ENCODE measurements around the gene SLC44A1. TPM values are rescaled to one million over a fixed set of nuclear protein-coding genes. Genes with fewer than 3 reads are reported as not detected.

Gene SLC44A1
- total RNA-seq, 1 experiment from 2014 or later = 3.7 TPM

DNA sequence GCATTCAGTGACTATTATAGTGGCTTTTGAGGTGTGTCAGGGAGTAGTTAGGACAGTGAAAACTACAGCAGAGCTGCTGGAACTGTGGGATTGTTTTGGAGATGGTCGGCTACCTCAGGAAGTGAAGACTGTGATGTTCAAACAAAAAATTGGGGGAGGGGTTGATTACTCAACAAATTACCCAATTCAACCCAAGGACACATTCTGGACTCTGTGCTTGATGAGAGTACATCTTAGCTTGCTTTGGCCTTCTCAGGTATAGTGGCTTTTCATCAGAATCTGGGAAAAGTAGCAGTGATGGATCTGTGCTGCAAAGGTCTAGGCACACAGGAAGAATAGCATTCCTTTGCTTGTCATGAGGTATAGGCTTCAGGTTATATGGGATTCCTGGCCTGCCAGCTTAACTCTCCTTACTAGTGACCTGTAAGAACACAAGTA lies 47.0 kb downstream of the SLC44A1 start:
- DNase-seq = no peak
- no peak overlapping the region for H3K27ac ChIP-seq (ENCODE audit: low read length)
- H3K4me2 ChIP-seq (ENCODE audit: low read depth, low read length, poor library complexity, severe bottlenecking) = no peak overlapping the region
- H3K9me2 ChIP-seq (replicated peaks; ENCODE audit: insufficient read depth, low read length) = no peaks in the 10 kb centered on the region
- no peak overlapping the region for H3K9ac ChIP-seq (ENCODE audit: low read length)
- H3K4me1 ChIP-seq (ENCODE audit: low read length) = no peaks in the 10 kb centered on the region
- no peaks in the 10 kb centered on the region for H3K9me3 ChIP-seq (ENCODE audit: low read length)
- no peaks in the 10 kb centered on the region for H3K36me3 ChIP-seq (ENCODE audit: insufficient read depth, low read length)
- H2AFZ ChIP-seq (ENCODE audit: low read length) = no peak overlapping the region
- no peaks in the 10 kb centered on the region for H4K20me1 ChIP-seq (ENCODE audit: insufficient read depth, low read depth, low read length)
- H3K27me3 ChIP-seq (ENCODE audit: low read length) = no peaks in the 10 kb centered on the region
- no peaks in the 10 kb centered on the region for H3K79me2 ChIP-seq (ENCODE audit: low read length)
- no peak overlapping the region for H3K4me3 ChIP-seq (ENCODE audit: low read length)

GRCh38 chr9:105291938-105292337 lies 47.5 kb downstream of the SLC44A1 start:
- Histone ChIP-seq H3K4me3 (ENCODE audit: low read length) (no peak overlapping the region), H3K9me2 (replicated peaks; ENCODE audit: insufficient read depth, low read length) (no peaks in the 10 kb centered on the region), H3K4me2 (ENCODE audit: low read depth, low read length, poor library complexity, severe bottlenecking) (no peak overlapping the region), H3K9me3 (ENCODE audit: low read length) (no peaks in the 10 kb centered on the region), H4K20me1 (ENCODE audit: insufficient read depth, low read depth, low read length) (no peaks in the 10 kb centered on the region), H3K27me3 (ENCODE audit: low read length) (no peaks in the 10 kb centered on the region), H2AFZ (ENCODE audit: low read length) (no peak overlapping the region), H3K36me3 (ENCODE audit: insufficient read depth, low read length) (no peaks in the 10 kb centered on the region), H3K79me2 (ENCODE audit: low read length) (no peaks in the 10 kb centered on the region), H3K27ac (ENCODE audit: low read length) (no peak overlapping the region), H3K9ac (ENCODE audit: low read length) (no peak overlapping the region), H3K4me1 (ENCODE audit: low read length) (no peaks in the 10 kb centered on the region)
- no peak for DNase-seq

DNA sequence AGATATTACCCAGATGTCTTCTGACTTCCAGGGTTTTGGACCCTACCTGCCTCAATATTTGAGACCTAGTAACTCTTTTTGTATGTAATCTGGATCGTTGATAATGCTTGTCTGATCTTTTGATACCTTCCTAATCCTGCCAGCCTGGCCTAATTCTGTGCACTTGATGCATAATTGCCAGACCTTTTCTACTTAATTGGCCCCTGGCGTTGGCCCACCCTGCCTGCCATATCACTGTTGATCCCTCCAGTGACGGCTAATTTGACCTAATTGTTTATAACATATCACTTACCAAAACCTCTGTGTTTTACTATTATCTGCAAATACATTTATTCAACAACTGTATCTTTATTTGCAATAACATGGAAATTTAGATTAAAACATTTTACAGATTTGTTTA lies 49.0 kb downstream of the SLC44A1 start:
- no peak for DNase-seq
- no peaks in the 10 kb centered on the region for H3K79me2 ChIP-seq (ENCODE audit: low read length)

DNA sequence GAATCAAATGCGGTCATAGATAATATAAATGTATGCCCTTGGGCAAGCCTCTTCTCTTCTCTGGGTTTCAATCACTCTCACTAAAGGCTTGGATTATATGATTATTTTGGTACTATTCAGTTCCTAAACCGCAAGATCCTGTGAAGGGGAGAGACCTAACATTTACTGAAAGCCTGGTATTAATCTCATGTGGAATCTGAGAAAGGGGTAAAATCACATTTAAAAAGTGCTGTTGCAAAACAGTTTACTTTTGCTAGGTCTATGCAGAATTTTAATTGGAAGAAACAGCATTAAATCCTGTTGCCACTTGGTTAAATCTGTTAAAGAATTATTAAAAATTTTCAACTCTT lies 50.7 kb downstream of the SLC44A1 start:
- no peaks in the 10 kb centered on the region for H3K9me2 ChIP-seq (replicated peaks; ENCODE audit: insufficient read depth, low read length)
- H3K9ac ChIP-seq (ENCODE audit: low read length) = no peak overlapping the region
- H3K4me1 ChIP-seq (ENCODE audit: low read length) = no peaks in the 10 kb centered on the region
- no peaks in the 10 kb centered on the region for H3K36me3 ChIP-seq (ENCODE audit: insufficient read depth, low read length)
- no peaks in the 10 kb centered on the region for H3K79me2 ChIP-seq (ENCODE audit: low read length)
- H4K20me1 ChIP-seq (ENCODE audit: insufficient read depth, low read depth, low read length) = no peaks in the 10 kb centered on the region
- H3K9me3 ChIP-seq (ENCODE audit: low read length) = no peaks in the 10 kb centered on the region
- H3K4me3 ChIP-seq (ENCODE audit: low read length) = no peak overlapping the region
- no peak overlapping the region for H3K4me2 ChIP-seq (ENCODE audit: low read depth, low read length, poor library complexity, severe bottlenecking)
- no peak for DNase-seq
- no peak overlapping the region for H2AFZ ChIP-seq (ENCODE audit: low read length)
- H3K27ac ChIP-seq (ENCODE audit: low read length) = no peak overlapping the region
- H3K27me3 ChIP-seq (ENCODE audit: low read length) = no peaks in the 10 kb centered on the region

More for the DNA sequence above, 49.0 kb downstream of the SLC44A1 start:
- no peak overlapping the region for H3K9ac ChIP-seq (ENCODE audit: low read length)
- H3K9me3 ChIP-seq (ENCODE audit: low read length) = no peaks in the 10 kb centered on the region
- no peaks in the 10 kb centered on the region for H3K27me3 ChIP-seq (ENCODE audit: low read length)
- no peak overlapping the region for H2AFZ ChIP-seq (ENCODE audit: low read length)
- H3K27ac ChIP-seq (ENCODE audit: low read length) = no peak overlapping the region
- H3K4me3 ChIP-seq (ENCODE audit: low read length) = no peak overlapping the region
- H3K4me2 ChIP-seq (ENCODE audit: low read depth, low read length, poor library complexity, severe bottlenecking) = no peak overlapping the region
- no peaks in the 10 kb centered on the region for H4K20me1 ChIP-seq (ENCODE audit: insufficient read depth, low read depth, low read length)
- H3K36me3 ChIP-seq (ENCODE audit: insufficient read depth, low read length) = no peaks in the 10 kb centered on the region
- H3K9me2 ChIP-seq (replicated peaks; ENCODE audit: insufficient read depth, low read length) = no peaks in the 10 kb centered on the region
- no peaks in the 10 kb centered on the region for H3K4me1 ChIP-seq (ENCODE audit: low read length)

DNA sequence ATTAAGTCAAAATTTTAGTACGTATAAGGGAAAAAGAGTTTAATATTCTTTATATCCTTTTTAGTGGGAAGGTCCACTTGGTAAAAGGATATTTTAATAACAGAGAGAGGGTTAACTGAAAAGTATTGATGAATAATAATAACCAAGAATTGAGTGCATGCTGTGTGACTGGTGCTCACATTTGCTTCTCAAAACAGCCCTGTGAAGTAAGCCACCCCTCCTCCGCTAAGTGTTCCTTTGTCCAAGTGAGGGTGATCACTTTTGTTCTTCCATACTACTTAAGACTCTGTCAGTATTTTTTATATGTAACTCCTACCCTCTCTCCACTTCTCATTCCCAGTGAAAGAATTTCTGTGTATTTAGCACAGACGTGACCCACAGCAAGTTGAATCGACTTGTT lies 51.5 kb downstream of the SLC44A1 start:
- Histone ChIP-seq H3K4me3 (ENCODE audit: low read length) (no peak overlapping the region), H4K20me1 (ENCODE audit: insufficient read depth, low read depth, low read length) (no peaks in the 10 kb centered on the region), H2AFZ (ENCODE audit: low read length) (no peak overlapping the region), H3K27ac (ENCODE audit: low read length) (no peak overlapping the region), H3K27me3 (ENCODE audit: low read length) (no peaks in the 10 kb centered on the region), H3K79me2 (ENCODE audit: low read length) (no peaks in the 10 kb centered on the region), H3K4me1 (ENCODE audit: low read length) (no peaks in the 10 kb centered on the region), H3K9ac (ENCODE audit: low read length) (no peak overlapping the region), H3K4me2 (ENCODE audit: low read depth, low read length, poor library complexity, severe bottlenecking) (no peak overlapping the region), H3K9me2 (replicated peaks; ENCODE audit: insufficient read depth, low read length) (no peaks in the 10 kb centered on the region), H3K36me3 (ENCODE audit: insufficient read depth, low read length) (no peaks in the 10 kb centered on the region), H3K9me3 (ENCODE audit: low read length) (no peaks in the 10 kb centered on the region)
- DNase-seq = no peak

DNA sequence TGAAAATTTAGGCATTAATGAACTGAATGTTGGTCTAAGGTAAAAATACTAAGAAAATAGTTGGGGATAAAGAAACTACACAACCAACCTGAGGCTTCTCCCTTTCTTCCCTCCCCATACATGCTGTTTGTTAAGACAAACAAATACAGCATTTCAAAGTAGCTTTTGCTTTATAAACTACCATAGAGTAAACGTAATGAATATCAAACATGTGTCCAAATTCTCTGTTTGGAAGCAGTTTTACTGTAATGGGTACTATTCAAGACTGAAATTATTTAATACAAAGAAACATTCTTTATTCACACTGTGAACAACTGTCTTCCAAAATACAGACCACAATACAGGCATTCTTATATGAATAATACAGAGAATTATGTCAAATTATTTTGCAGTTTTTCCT lies 52.0 kb downstream of the SLC44A1 start:
- H3K36me3 ChIP-seq (ENCODE audit: insufficient read depth, low read length) = no peaks in the 10 kb centered on the region
- no peaks in the 10 kb centered on the region for H3K79me2 ChIP-seq (ENCODE audit: low read length)
- H3K9ac ChIP-seq (ENCODE audit: low read length) = no peak overlapping the region
- no peak overlapping the region for H3K27ac ChIP-seq (ENCODE audit: low read length)
- H3K4me2 ChIP-seq (ENCODE audit: low read depth, low read length, poor library complexity, severe bottlenecking) = no peak overlapping the region
- no peaks in the 10 kb centered on the region for H3K9me3 ChIP-seq (ENCODE audit: low read length)
- H3K4me3 ChIP-seq (ENCODE audit: low read length) = no peak overlapping the region
- H3K4me1 ChIP-seq (ENCODE audit: low read length) = no peaks in the 10 kb centered on the region
- no peaks in the 10 kb centered on the region for H3K9me2 ChIP-seq (replicated peaks; ENCODE audit: insufficient read depth, low read length)
- H4K20me1 ChIP-seq (ENCODE audit: insufficient read depth, low read depth, low read length) = no peaks in the 10 kb centered on the region
- no peak overlapping the region for H2AFZ ChIP-seq (ENCODE audit: low read length)
- no peaks in the 10 kb centered on the region for H3K27me3 ChIP-seq (ENCODE audit: low read length)
- no peak for DNase-seq

DNA sequence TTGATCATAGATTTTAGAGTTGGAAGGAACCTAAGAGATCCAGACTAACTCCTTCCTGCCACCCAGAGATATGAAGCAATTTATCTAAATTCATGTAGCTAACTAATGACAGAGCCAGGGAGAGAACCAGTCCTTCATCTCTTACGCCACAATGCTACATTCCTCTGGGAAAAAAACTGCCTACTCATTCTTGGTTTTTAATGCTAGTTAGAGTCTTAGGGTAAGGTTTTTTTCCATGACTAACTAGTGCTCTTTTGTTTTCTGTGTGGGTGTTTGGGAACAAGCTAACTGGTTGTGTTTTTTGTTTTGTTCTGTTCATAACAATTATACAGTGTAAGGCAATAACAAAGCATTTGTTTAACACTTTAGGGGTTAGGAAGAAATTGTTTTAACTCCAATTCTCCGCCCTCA lies 52.4 kb downstream of the SLC44A1 start:
- Histone ChIP-seq H3K9ac (ENCODE audit: low read length) (no peak overlapping the region), H3K4me2 (ENCODE audit: low read depth, low read length, poor library complexity, severe bottlenecking) (no peak overlapping the region), H4K20me1 (ENCODE audit: insufficient read depth, low read depth, low read length) (no peaks in the 10 kb centered on the region), H3K4me1 (ENCODE audit: low read length) (no peaks in the 10 kb centered on the region), H3K4me3 (ENCODE audit: low read length) (no peak overlapping the region), H3K27ac (ENCODE audit: low read length) (no peak overlapping the region), H3K9me2 (replicated peaks; ENCODE audit: insufficient read depth, low read length) (no peaks in the 10 kb centered on the region), H3K36me3 (ENCODE audit: insufficient read depth, low read length) (no peaks in the 10 kb centered on the region), H3K9me3 (ENCODE audit: low read length) (no peaks in the 10 kb centered on the region), H3K79me2 (ENCODE audit: low read length) (no peaks in the 10 kb centered on the region), H2AFZ (ENCODE audit: low read length) (no peak overlapping the region), H3K27me3 (ENCODE audit: low read length) (no peaks in the 10 kb centered on the region)
- DNase-seq = no peak

DNA sequence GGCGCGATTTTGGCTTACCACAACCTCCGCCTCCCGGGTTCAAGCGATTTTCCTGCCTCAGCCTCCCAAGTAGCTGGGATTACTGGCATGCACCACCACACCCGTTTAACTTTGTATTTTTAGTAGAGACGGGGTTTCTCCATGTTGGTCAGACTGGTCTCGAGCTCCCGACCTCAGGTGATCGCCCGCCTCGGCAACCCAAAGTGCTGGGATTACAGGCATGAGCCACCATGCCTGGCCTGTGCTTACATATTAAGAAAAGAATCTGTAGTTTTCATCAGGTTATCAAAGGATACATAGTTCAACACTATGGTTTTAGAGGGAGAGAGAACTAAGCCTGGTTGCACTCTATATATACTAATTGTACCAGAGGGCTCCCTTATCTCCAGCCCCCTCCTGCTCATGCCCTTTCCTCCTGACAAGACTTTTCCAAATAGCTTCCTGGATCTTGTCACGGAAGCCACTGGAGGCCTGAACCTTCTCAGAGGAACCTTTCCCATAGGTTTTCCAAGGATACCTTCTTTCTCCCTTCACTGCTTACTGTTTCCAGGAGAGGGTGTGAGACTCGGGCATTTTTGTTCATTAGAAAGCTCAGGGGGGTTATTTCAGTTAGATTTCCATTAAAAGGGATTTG lies 53.1 kb downstream of the SLC44A1 start:
- Histone ChIP-seq H3K36me3 (ENCODE audit: insufficient read depth, low read length) (no peaks in the 10 kb centered on the region), H3K27me3 (ENCODE audit: low read length) (no peaks in the 10 kb centered on the region), H3K27ac (ENCODE audit: low read length) (no peak overlapping the region), H3K79me2 (ENCODE audit: low read length) (no peaks in the 10 kb centered on the region), H3K9ac (ENCODE audit: low read length) (no peak overlapping the region), H3K4me1 (ENCODE audit: low read length) (no peaks in the 10 kb centered on the region), H2AFZ (ENCODE audit: low read length) (no peak overlapping the region), H3K9me3 (ENCODE audit: low read length) (no peaks in the 10 kb centered on the region), H3K9me2 (replicated peaks; ENCODE audit: insufficient read depth, low read length) (no peaks in the 10 kb centered on the region), H3K4me2 (ENCODE audit: low read depth, low read length, poor library complexity, severe bottlenecking) (no peak overlapping the region), H3K4me3 (ENCODE audit: low read length) (no peak overlapping the region), H4K20me1 (ENCODE audit: insufficient read depth, low read depth, low read length) (no peaks in the 10 kb centered on the region)
- DNase-seq = no peak
